NT2/D1 (cell line): Measurements from ENCODE around the gene RCVRN.

Experiments used
- YY1 ChIP-seq: IDR thresholded peaks from 2 replicates; pipeline ENCODE4 v1.6.1; 2011; ENCODE audit not compliant: insufficient read length, insufficient read depth
- ZNF274 ChIP-seq: IDR thresholded peaks from 2 replicates; pipeline ENCODE4 v1.6.1; 2011; ENCODE audit warnings: mild to moderate bottlenecking, low read depth, low read length

- no peak for TF ChIP-seq ZNF274
- no peak for TF ChIP-seq YY1
These were observed 14.9 kb downstream of the RCVRN start for GRCh38 chr17:9890124-9890523.
